CD4-positive, alpha-beta T cell treated with Interleukin-4 for 4 hours (primary cell): ENCODE measurements around the gene SATL1.
"Not testable (repeated sequence)": the region's sequence is repeated elsewhere in the genome, so short reads cannot be mapped to it uniquely, and the experiment has no call there.

Experiments
- DNase-seq: peaks from one replicate; pipeline ENCODE4 v3.0.0-alpha.2; 2020

SATL1 gene

GRCh38 chrX:85243761-85244449 lies at the start of gene SATL1, which contains the start of gene ZNF711:
Gene SATL1, minus strand, starts transcription at chrX:85243779. Its CDS starts 134,811 bp downstream, at chrX:85108968.
Gene ZNF711, plus strand, starts transcription at chrX:85243991. Its CDS starts 3,582 bp downstream, at chrX:85247573.
- DNase-seq, result peak; percentile 3

GRCh38 chrX:85288992-85289723 lies 45.6 kb upstream of the SATL1 start:
- DNase-seq, result no peak

- DNase-seq, result not testable (repeated sequence)
Observed at GRCh38 chrX:85285286-85285685, 41.7 kb upstream of the SATL1 start.

- no peak for DNase-seq
Observed at GRCh38 chrX:85244450-85245211, 1.1 kb upstream of the SATL1 start.

GRCh38 chrX:85243155-85243554 lies 424 bp downstream of the SATL1 start:
- DNase-seq, result no peak

GRCh38 chrX:85223359-85223758 lies 20.2 kb downstream of the SATL1 start:
- DNase-seq, result no peak

GRCh38 chrX:85221361-85221760 lies 22.2 kb downstream of the SATL1 start:
- DNase-seq, result no peak

GRCh38 chrX:85215946-85216345 lies 27.6 kb downstream of the SATL1 start:
- no peak for DNase-seq

GRCh38 chrX:85213792-85214530 lies 29.6 kb downstream of the SATL1 start:
- no peak for DNase-seq

GRCh38 chrX:85203461-85203970 lies 40.1 kb downstream of the SATL1 start:
- DNase-seq, result no peak

GRCh38 chrX:85196319-85196718 lies 47.3 kb downstream of the SATL1 start:
- no peak for DNase-seq

GRCh38 chrX:85159644-85160043 lies 83.9 kb downstream of the SATL1 start:
- DNase-seq, result no peak

- no peak for DNase-seq
Observed at GRCh38 chrX:85140964-85141363, 102.6 kb downstream of the SATL1 start.

- DNase-seq, result no peak
Observed at GRCh38 chrX:85139422-85139821, 104.2 kb downstream of the SATL1 start.

GRCh38 chrX:85136409-85136808 lies 107.2 kb downstream of the SATL1 start:
- DNase-seq, result no peak

- DNase-seq, result no peak
Observed at GRCh38 chrX:85115252-85115651, 128.3 kb downstream of the SATL1 start.

GRCh38 chrX:85114776-85115175 lies 128.8 kb downstream of the SATL1 start:
- DNase-seq, result no peak

GRCh38 chrX:85114171-85114570 lies 129.4 kb downstream of the SATL1 start:
- no peak for DNase-seq

- DNase-seq, result no peak
Observed at GRCh38 chrX:85113746-85114145, 129.8 kb downstream of the SATL1 start.

- DNase-seq, result no peak
Observed at GRCh38 chrX:85112293-85112692, 131.3 kb downstream of the SATL1 start.

- peak; percentile 1 for DNase-seq
Observed at GRCh38 chrX:85111347-85111746, 132.2 kb downstream of the SATL1 start.

GRCh38 chrX:85109235-85109634 lies 134.3 kb downstream of the SATL1 start:
- DNase-seq, result no peak

GRCh38 chrX:85108165-85108564 lies 135.4 kb downstream of the SATL1 start:
- DNase-seq, result no peak
